GM23338 (cell line): Measurements from ENCODE around the gene MED16.

ENCODE experiments used
- ETS1 ChIP-seq: IDR thresholded peaks from 2 replicates; pipeline ENCODE4 v1.6.1; 2016; ENCODE audit warnings: antibody characterized with exemption
- EZH2 ChIP-seq: fragments of 200-600 bp; sonication (generic); IDR thresholded peaks from one replicate; pipeline ENCODE4 v1.8.0; 2017; ENCODE audit warnings: antibody characterized with exemption, mild to moderate bottlenecking, low read depth; ENCODE audit not compliant: unreplicated experiment
- EZH2phosphoT487 ChIP-seq: fragments of 200-600 bp; sonication (generic); IDR thresholded peaks from one replicate; pipeline ENCODE4 v1.8.1; 2018; ENCODE audit warnings: antibody characterized with exemption; ENCODE audit not compliant: unreplicated experiment
- JUNB ChIP-seq: IDR thresholded peaks from one replicate; pipeline ENCODE4 v1.6.1; 2016; ENCODE audit warnings: antibody characterized with exemption; ENCODE audit not compliant: unreplicated experiment
- NANOG ChIP-seq: IDR thresholded peaks from 2 replicates; pipeline ENCODE4 v1.6.1; 2016; ENCODE audit warnings: antibody characterized with exemption, borderline replicate concordance
- POLR2AphosphoS5 ChIP-seq: IDR thresholded peaks from 2 replicates; pipeline ENCODE4 v1.6.1; 2016; ENCODE audit warnings: antibody characterized with exemption, low read depth
- REST ChIP-seq: IDR thresholded peaks from one replicate; pipeline ENCODE4 v1.6.1; 2018; ENCODE audit warnings: antibody characterized with exemption; ENCODE audit not compliant: unreplicated experiment
- ZNF331 ChIP-seq: fragments of 250-450 bp; sonication (Bioruptor Pico); IDR thresholded peaks from 2 replicates; pipeline ENCODE4 v1.5.0; 2020; ENCODE audit warnings: low read depth, mild to moderate bottlenecking, moderate library complexity
- TF ChIP-seq, protein P1 (sequence below), 2 experiments: fragments of 200-600 bp in 1 of 2; sonication (generic) in 1 of 2; conservative IDR thresholded peaks; 2 replicates each; pipeline versions ENCODE4 v1.5.1 to v1.6.1; 2016 to 2017; ENCODE audit warnings: antibody characterized with exemption in 2 of 2, low read depth in 2 of 2, mild to moderate bottlenecking in 2 of 2, moderate library complexity in 1 of 2

GRCh38 chr19:845707-846521 is 47.1 kb downstream of the MED16 start:
- TF ChIP-seq, protein P1, sequence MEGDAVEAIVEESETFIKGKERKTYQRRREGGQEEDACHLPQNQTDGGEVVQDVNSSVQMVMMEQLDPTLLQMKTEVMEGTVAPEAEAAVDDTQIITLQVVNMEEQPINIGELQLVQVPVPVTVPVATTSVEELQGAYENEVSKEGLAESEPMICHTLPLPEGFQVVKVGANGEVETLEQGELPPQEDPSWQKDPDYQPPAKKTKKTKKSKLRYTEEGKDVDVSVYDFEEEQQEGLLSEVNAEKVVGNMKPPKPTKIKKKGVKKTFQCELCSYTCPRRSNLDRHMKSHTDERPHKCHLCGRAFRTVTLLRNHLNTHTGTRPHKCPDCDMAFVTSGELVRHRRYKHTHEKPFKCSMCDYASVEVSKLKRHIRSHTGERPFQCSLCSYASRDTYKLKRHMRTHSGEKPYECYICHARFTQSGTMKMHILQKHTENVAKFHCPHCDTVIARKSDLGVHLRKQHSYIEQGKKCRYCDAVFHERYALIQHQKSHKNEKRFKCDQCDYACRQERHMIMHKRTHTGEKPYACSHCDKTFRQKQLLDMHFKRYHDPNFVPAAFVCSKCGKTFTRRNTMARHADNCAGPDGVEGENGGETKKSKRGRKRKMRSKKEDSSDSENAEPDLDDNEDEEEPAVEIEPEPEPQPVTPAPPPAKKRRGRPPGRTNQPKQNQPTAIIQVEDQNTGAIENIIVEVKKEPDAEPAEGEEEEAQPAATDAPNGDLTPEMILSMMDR (conservative IDR thresholded peaks at IDR 0.05; ENCODE audit: low read depth in 2 of 2): no peak
- TF ChIP-seq REST: no peak
- TF ChIP-seq EZH2: no peak
- TF ChIP-seq EZH2phosphoT487: no peak
- TF ChIP-seq POLR2AphosphoS5: no peak
- no peak for TF ChIP-seq JUNB
- TF ChIP-seq ZNF331 (CRISPR knock-in tag): no peak
- TF ChIP-seq NANOG: no peak
- no peak for TF ChIP-seq ETS1
